NCI-H2029 (cell line): ENCODE data around the gene VPS4B.
"Not testable (repeated sequence)": the region's sequence is repeated elsewhere in the genome, so short reads cannot be mapped to it uniquely, and the experiment has no call there.

Source experiments
- DNase-seq: peaks from one replicate; lab custom pipeline; 2025; lab: John Stamatoyannopoulos, UW

The VPS4B gene

DNA sequence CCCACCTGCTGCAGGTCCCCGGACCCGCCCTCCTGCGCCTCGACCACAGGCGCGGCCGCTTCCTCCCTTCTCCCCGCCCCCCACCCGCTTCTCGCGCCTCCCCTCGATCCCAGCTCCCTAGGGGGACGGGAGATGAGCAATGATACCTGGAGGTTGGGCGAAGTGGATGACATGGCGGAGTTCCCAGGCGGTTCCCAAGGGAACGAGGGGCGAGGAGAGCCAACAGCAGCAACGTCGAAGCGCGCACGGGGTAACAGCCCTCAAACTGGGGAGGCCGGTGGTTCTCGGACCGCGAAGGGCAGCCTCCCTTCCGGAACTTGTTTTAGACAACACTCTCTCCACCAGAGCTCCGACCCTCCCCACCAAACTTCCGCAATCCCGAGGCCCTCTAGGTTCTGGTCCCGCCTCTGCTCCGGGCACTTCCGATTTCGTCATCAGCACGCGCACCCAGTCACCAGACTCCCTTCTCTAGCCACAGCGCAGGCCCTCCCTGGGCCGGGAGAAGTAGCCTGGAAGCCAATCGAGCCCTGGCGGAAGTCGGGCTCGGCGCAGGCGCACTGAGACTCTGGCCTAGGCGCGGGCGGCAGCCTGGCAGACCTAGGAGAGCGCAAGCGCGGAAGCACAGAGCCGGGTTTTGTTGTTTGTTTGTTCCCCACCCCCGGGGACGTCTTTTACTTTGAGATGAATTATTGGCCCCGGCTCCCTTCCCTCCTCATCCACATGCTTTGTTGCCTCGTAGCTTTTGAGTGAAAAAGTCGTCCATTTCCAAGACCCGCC lies at the start of gene VPS4B:
VPS4B (minus strand) TSS at position 390 of the 777 bp plus-strand sequence; CDS start at position 173, 217 bp downstream.
- peak; percentile 91 for DNase-seq

DNA sequence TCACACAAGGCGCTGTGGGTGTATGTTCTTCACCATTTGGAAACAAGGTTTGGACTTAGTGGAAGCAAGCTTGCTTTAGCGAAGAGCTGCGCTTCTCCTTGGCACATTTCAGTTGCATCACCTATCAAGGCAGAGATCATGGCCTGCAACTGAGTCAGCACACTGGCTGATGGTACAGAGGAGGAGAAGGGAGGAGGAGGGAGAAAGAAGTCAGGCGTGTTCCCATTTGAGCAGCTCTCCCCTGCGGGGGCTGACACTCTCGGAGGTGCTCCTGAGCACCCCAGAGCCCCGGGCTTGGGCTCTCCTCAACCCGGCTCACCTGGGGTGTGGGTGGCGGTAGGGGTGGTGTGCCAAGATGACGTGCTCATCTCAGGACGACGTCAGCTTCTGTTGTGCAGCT lies 48.5 kb upstream of the VPS4B start:
- DNase-seq = no peak

DNA sequence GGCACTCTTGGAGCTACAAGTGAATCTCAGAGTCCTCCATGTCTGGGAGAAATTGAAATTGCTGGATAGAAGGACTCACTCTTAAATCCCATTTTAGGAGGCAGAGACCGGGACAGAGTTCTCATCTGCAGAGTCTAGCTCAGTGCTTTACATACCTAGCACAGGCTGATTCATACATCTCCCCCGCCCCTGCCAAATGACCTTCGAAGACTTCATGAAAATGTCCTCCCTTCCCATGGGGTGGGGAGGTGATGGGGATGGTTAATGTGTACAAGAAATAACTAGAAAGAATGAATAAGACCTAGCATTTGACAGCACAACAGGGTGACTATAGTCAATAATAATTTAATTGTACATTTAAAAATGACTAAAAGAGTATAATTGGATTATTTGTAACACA lies 46.3 kb upstream of the VPS4B start:
- no peak for DNase-seq

DNA sequence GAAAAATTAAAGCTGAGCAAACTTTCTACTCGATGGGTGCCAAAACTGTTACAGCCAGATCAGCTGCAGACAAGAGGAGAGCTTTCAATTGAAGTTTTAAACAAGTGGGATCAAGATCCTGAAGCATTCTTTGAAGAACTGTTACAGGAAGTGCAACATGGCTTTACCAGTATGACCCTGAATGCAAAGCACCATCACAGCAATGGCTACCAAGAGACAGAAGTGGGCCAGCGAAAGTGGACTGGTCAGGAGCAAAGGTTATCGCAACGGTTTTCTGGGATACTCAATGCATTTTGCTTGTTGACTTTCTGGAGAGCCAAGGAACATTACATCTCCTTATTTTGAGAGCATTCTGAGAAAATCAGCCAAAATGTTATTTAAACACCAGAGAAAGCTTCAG lies 45.4 kb upstream of the VPS4B start:
- DNase-seq = no peak

DNA sequence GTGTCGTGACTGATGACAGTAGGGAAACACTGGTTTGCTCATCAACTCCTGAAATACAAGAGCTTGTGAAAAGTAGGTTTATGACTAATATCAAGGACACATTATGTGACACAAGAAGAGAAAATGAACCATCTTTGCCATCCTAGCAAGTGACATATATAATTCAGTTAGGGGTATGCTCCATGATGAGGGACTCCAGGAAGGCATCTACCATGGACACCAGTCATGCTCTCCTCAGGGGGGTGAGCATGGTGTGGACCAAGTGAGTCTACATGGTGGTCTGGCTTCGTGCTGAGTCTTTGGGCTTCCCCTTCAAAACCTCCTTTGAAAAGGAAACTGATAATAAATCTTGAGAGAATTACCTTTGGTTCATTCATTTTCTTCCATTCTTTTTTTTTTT lies 42.8 kb upstream of the VPS4B start:
- DNase-seq = no peak

DNA sequence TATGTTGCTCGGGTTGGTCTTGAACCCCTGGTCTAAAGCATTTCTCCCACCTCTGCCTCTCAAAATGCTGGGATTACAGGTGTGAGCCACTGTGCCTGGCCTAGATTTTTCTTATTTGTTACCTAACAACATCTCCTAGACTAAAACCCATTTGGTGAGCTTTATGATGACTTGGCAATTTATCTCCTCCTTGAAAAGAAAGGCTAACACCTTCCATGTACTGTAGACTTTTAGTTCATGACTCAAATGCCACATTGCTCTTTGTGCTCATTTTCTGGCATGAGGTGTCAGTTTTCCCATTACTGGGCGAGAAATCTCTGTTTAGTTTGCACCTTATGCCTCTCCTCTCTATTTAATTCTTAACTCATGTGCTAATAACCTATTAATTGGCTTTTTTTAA lies 42.2 kb upstream of the VPS4B start:
- no peak for DNase-seq

DNA sequence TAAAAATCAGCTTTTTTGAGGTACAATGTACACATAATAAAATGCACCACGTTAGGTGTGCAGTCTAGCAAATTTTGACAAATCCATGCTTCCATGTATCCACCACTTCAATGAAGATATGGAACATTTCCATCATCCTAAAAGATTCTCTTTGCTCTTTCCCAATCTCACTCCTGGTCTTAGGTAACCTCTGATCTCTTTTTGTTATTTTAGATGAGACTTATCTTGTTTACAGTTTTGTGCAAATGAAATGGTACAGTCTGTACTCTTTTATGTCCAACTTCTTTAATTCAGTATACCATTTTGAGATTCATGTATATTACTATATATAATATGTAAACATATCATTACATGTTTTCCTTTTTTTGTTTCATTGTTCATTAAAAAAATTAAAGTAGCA lies 38.1 kb upstream of the VPS4B start:
- no peak for DNase-seq

DNA sequence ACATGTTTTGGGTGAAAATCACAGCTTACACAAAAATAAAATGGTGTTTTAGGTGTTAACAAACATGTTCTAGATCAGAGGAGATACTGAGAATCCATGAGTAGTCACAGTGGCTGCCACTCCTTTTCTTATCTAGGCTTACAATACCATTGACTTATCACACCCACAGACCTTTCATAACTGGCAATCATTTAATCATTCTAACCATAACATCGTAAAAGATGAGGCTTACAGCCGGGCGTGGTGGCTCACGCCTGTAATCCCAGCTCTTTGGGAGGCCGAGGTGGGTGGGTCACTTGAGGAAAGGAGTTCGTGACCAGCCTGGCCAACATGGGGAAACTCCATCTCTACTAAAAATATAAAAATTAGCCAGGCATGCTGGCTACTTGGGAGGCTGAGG lies 35.7 kb upstream of the VPS4B start:
- no peak for DNase-seq

DNA sequence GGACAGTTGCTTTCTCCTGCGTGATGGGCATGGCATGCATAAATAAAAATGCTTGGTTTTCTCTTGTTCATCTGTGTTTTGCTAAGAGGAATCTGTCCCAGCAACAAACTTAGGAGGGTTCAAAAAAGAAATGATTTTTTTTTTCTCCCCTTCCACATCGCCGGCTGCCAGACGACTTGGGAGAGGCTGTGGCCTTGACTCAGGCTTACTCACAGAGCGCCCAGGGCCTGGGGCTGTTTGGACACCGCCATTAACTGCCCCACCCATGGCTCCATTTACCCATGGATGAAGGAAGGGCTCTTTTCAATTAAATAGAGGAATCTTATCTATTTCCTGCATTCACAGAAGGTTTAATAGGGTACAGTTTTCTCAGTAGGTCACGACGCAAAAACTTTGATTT lies 32.2 kb upstream of the VPS4B start:
- no peak for DNase-seq

DNA sequence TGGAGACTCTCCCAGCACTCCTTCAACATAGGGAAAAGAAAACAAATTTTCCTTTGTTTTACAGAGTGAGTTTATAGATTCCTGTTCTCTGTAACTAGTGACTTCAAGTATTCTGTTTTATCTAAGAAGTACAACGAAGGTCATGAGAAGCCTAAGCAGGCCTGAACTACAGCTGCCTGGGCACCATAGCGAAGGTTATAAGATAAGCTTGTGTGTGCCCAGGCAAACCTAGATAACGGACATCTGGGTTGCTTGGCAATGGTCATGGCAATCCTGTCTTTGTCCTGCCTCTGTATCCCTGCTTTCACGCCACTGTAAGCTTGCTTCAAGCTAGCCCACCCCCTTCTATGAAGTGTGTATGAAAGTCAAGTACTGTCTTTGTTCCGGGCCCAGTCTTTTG lies 30.5 kb upstream of the VPS4B start:
- DNase-seq = not testable (repeated sequence)

DNA sequence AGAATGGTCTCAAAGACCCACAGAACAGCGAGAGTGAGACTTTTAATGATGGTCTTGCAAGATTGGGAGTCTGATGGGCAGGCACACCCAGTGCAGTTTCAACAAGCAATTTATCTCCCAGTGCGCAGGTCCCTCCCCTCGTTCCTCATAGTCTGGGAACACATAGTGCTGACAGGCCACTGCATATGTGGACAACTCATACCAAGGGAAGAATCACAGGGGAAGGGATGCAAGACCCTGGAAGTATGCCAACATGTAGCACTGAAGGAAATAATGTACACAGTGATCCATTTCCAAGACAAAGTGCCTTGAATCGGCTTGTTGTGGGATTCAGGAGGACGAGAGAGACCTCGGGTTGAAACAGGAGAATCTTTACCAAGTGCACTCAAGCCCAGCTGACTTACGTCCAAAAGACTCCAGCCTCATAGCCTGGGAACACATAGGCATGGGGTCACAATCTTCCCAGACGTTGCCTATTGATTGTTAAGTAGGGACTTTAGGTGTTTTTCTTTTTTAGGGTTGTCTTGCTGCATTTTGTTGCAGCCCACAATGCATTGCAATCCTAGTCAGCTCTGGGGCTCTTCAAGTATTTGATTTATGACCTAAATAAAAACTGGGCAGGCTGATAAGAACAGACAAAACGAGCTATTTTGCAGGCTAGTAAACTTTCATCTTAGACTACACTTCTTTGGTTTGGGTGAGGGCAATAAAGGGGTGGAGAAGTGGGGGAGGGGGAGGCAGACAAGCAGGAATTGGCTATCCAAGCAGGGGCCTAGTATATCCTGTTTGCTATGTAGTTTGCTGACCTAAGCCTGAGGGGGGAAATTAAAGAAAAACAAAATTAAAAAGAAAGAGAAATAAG lies 29.8 kb upstream of the VPS4B start:
- no peak for DNase-seq

DNA sequence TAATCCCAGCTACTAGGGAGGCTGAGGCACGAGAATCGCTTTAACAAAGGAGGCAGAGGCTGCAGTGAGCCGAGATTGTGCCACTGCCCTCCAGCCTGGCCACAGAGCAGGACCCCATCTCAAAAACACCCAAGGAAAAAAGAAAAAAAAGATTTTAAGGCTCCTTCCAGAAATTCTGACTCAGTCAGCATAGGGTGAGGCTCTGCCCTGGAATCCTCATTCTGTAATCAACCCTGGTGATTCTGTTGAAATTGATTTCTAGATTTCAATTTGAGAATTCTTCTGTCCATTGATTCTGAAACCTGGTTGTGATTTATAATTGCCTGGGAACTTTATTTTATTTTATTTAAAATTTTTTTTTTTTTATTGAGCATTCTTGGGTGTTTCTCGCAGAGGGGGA lies 27.1 kb upstream of the VPS4B start:
- DNase-seq = no peak

DNA sequence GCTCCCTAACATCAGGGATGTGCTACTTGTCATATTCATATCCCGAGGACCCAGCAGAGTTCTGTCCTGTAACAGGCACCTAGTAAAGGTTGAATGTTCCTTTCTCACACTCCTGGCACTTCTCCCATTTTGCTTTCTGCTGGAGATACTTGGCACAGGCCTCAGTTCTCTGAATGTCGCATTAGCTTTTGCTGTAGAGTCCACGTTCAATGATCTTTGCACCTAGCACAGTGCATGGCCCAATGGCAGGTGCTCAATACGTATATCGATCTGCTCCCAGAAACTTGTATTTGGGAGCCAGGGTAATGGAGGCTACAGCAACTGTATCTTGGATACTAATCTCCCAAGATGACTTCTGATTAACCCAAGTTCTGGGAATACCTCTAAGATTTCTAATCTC lies 24.8 kb upstream of the VPS4B start:
- DNase-seq = no peak

DNA sequence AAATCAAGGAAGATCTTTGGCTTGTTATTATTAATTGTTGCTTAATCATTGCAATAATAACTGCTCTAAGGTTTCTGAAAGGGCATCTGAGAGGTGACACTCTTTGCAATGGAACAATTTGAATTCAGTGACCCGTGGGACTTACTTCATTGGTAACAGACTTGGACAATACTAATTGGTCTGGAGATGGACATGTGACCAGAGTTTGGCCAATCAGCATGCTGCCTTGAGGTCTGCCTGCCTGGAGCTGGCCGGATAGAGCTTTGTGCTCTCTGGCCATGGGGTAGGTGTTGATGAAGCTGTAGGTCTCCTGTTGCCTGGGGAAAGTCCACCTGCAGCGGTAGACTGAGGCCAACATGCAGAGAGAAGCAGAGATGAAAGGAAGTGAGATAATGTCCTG lies 24.0 kb upstream of the VPS4B start:
- no peak for DNase-seq

DNA sequence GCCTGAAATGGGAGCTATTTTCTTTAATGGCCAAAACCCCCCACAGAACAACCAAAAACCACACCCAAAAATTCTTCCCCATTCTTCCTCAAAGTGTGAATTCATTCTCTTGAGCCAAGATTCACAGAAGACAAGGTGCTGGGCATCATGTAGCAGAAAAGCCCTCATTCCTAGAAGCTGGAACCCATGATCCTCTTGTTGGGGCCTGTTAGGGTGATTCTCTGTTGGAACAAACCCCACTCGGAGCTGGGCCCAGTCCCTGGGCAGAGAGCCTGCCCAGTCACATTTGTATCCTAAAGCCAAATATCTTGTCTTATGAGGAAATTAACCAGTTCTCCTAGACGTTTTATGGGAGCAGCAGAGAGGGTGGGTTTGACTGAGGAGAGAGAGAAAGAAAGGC lies 22.8 kb upstream of the VPS4B start:
- DNase-seq = no peak

DNA sequence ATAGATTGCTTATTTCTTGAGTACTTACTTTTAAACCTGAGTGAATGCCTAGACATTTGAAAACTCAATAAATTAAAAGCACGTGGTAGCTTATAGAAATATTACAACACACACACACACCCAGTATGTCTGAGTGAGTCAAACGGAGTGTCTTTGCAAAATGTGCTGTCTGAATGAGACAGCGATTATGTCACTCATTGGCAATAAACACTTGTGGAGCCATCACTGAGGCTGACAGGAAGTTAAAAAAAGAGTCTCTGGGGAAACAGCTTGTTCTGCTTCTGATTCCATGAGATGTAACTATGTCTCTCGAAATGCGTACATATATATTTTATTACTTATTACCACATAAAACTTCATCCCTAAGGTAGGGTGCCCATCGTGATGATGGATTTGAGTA lies 22.3 kb upstream of the VPS4B start:
- DNase-seq = no peak

DNA sequence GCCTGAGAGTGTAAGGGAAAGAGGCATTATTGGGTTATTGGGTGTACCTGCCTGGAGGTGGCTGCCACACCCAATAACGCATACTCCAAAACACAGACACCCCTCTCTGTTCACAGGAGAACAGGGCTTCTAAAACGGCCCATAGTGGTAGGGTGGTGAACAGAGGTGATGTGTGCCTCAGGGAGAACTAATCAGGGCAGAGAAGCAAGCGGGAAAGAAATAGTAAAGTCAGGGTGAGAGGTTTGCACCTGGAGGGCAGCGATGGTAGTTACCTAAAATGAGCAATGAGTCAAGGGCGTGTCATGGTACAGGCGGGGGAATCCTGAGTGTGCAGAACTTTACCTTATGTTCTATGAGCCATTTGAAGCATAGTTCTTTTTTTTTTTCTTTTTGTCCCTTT lies 21.6 kb upstream of the VPS4B start:
- no peak for DNase-seq

DNA sequence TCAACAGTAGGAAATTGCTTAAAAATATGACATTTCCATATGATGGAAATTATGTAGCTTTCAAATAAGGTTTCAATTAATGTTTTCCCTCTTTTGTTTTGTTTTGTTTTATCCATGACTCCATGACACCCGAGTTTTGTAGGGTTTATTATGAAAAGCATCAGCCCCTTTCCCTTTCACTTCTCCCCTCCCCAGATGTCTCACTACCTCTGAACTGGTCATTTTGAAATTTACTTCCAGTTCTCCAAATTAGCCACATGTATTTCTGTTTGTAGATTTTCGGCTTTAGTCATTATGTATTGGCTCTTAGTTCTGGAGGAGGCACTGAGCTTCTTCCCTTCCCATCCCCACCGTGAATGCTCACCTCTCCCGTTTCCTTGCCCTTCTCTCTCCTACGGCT lies 18.6 kb upstream of the VPS4B start:
- DNase-seq = no peak

DNA sequence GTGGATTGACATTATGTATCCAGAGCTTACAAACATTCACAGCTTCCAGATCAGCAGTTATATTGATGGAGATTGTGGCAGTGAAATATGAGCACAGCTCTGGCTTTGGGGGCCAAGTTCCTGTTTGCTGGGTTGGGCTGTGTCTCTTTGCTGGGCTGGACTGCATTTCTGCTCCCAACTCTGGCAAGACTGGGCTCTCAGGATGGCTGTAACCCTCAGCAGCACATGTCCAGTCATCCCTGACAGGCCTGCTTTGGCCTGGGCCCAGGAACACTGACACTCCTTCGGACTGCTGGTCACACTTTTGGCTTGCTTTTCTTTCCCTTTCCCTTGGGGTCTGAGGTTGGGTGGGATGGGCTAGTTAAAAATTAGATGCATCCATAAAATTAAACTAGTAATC lies 17.9 kb upstream of the VPS4B start:
- no peak for DNase-seq

DNA sequence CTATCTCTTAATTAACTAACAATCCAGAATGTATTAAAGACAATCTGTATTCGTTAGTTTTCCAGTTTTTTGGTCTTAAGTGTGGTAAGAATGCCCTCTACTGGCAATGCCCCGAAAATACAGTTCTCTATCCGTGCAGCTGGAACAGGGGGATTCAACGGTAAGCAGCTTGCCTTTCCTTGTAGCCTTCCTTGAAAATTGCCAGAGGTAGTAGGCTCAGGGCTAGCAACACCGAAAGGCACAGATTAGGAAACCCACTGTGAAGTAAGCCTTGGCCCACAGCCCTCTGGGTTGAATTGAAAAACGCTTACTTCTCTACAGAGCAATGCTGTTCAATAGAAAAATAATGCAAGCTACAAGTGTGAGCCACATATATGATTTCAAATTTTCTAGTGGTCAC lies 17.1 kb upstream of the VPS4B start:
- DNase-seq = no peak

DNA sequence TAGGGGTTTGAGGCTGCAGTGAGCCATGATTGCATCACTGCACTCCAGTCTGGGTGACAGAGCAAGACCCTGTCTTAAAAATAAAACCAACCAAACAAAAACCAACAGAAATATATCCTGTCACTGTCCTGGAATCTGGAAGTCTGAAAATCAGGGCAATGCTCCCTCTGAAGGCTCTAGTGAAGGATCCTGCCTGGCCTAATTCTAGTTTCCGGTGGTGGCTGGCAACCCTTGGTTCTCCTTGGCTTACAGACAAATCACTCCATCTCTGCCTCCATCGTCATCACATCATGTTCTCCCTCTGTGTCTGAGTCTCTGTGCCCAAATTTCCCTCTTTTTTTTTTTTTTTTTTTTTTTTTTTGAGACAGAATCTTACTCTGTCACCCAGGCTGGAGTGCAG lies 15.9 kb upstream of the VPS4B start:
- no peak for DNase-seq

DNA sequence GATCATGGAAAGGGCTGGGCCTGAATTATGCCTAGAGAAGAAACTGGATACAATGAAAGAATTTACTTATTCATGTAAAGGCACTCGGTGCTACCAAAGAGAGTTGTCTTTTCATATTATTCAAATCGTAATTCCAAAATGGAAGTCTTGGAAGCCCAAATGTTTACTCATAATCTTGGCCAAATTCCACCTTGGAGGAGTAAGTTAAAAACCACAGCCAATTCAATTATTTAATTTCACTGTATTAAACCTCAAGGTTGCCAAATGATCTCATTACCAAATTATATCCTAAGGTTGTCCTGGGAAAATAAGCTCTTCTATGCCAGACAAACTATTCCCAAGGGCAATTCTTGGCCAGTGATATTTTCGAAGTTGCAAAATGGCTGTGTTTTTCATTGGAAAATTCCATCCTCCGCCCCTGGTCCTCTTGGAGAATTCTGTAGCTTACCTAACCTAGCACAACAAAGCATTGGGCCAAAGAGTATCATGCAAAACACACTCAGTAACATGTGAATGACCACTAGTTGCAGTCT lies 11.1 kb upstream of the VPS4B start:
- no peak for DNase-seq

DNA sequence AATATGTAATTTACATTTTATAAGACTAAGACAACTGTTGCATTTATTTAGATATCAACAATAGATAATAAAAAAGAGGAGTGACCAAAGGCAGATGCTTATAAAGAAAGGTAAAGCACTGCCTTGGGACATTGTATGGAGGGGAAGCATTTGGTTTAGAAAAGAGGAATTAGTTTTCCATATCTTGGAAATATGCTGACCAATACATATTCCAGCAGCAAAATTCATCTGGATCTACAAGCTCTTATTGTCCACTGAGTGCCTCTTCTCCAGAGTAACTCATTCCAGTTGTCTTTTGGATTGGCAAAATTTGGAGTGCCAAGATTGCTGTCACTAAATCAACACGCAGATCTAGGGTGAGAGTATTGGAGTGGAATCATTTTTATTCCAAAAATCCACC lies 8.9 kb upstream of the VPS4B start:
- DNase-seq = no peak
